GM21717 (cell line): ENCODE data around the gene GATAD2B.

Experiments
- ATAC-seq: cut with Tn5 transposase; IDR thresholded peaks from one replicate; pipeline ENCODE4 v1.9.1; 2021; ENCODE audit warnings: mild to moderate bottlenecking, moderate library complexity; ENCODE audit not compliant: unreplicated experiment

The GATAD2B gene

GRCh38 chr1:153951801-153952200 lies 29.0 kb upstream of the GATAD2B start:
- ATAC-seq = no peak

- ATAC-seq = no peak
Measured at GRCh38 chr1:153951183-153951582, 28.4 kb upstream of the GATAD2B start.

GRCh38 chr1:153946622-153947241 lies 24.0 kb upstream of the GATAD2B start, which contains the start of gene DENND4B:
DENND4B (minus strand) TSS chr1:153946718; CDS start chr1:153944374, 2,344 bp downstream.
- ATAC-seq = peak; percentile 50

DNA sequence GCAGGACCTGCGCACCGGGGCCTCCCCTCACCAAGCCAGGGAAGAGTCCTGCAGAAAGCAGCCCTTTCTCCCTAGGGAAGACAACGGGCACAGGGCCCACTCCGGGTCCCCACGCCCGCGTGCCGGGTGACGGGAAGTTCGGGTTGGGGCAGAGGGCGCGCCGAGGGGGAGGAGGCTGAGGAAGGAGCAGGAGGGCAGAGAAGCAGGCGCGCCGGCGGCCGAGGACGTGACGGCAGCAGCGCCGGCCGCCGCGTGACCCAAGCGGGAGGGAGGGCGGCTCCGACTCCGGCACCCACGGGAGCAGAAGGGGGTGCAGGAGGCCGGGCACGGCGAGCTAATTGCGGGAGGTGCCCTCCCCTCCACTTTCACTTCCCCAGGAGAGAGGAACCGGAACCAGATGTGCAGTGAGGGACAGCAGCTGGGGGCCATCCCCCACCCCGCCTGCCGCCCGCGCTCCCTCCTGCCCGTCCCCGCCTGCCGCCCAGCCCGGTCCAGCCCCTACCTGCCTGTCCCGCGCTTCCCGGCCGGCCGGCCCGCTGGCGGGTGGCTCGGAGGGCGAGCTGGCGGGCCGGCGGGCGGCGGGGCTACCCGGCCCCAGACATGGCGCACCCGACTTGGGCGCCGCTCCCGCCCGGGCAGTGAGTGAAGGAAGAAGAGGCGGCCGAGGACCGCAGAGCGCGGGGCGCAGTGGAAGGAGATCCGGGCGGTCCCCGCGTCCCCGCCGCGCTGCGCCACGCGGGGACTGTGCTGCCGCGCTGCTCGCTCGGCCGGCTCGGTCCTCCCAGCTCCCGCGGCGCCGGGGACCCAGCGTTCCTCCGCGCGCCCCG lies 23.2 kb upstream of the GATAD2B start:
- ATAC-seq = peak; percentile 58

- no peak for ATAC-seq
Measured at GRCh38 chr1:153945131-153945794, 22.5 kb upstream of the GATAD2B start.

- no peak for ATAC-seq
Measured at GRCh38 chr1:153944827-153945117, 22.0 kb upstream of the GATAD2B start.

DNA sequence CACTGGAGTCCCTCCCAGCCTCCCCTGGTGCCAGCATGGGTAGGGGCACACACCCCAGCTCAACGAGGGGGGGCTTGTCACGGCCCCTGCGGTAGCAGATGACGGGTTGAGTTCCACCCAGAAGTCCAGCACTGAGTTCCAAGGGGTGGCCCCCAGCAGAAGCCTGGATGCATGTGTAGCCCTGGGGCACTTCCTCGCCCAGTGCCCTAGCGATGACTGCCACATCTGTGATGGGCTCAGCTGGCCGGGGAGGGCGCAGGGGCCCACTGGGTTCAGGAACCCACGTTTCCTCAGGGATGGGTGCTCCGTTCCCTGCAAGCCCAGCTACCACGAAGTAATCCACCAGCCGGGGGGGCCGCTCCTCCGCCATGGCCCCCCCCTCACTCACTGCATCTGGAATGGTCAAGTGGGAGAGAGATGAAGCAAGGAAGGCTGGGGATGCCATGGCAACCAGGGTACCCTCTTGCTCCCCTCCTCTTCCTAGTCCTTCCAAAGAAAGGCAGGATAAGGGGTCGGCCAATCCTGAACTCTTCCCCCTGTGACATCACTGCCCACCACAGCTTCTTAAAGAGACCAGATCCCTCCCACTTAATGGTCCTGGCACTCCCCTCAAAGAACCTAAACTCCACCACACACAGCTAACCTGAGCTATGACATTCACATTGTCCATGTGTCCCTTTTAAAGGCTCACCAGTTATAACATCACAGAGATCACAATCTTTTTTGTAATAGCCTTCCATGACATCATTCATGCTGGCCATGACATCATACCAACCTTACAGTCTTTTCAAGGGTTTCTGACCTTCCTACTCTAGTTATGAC lies 21.4 kb upstream of the GATAD2B start:
- ATAC-seq = no peak

GRCh38 chr1:153942766-153943549 lies 20.2 kb upstream of the GATAD2B start:
- ATAC-seq = no peak

DNA sequence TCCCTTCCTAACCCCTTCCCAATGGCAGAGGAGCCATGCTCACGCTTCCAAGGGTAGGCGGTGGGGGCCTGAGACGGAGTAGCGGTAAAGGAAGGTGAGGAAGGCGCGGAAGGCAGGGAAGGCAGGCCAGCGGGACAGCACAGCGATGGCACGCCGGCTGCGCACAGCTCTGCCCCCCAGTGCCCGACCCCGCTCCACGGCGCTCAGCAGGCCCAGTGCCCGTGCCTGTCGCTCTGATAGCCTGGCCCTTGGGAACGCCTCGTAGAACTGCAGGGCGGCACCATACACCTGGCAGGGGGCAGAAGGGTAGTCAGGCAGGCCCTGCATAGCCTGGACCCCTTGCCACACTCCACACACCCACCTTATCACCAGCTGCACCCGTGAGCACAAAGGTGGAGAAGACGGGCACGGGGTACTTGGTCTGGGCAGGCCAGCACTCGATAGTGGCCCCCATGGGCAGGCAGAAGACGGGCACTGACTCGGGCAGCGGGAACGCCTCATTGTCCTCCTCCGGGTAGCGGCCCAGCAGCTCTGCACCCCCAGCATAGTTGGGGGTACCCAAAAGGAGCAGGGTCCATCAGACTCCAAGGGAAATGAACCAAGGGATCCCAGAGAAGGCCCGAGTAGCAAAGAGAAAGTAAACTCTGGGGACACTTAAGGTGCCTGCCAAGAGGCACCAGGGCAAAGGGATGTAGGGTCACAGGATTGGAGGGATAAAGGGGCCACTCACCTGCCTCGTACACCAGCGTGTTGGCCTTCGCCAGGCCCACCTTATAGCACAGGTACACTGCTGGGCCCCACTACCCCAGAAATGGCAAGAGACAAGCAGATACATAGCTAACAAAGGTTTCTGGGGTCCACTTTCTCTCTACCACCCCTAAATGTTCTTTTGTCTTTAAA lies 19.3 kb upstream of the GATAD2B start:
- ATAC-seq = no peak

- ATAC-seq = no peak
Measured at GRCh38 chr1:153940756-153941155, 18.0 kb upstream of the GATAD2B start.

DNA sequence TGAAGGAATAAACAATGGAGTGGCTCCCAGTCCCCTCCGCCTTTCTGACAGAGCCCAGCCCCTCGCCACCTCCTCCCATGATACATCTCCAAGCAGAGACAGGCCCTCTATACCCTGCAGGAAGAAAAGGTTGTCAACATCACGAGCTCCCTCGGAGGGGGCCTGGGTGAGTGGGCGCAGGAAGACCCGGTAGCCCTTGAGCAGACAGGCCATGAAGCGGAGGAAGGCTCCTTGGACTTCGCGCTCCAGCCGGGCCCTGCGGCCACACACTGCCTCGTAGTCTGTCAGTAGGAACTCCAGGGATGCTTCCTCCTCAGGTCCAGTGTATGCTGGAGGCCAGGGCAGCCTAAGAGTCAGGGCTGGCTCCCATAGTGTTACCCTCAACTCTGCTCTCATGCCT lies 16.7 kb upstream of the GATAD2B start:
- no peak for ATAC-seq

GRCh38 chr1:153938996-153939395 lies 16.2 kb upstream of the GATAD2B start:
- no peak for ATAC-seq

DNA sequence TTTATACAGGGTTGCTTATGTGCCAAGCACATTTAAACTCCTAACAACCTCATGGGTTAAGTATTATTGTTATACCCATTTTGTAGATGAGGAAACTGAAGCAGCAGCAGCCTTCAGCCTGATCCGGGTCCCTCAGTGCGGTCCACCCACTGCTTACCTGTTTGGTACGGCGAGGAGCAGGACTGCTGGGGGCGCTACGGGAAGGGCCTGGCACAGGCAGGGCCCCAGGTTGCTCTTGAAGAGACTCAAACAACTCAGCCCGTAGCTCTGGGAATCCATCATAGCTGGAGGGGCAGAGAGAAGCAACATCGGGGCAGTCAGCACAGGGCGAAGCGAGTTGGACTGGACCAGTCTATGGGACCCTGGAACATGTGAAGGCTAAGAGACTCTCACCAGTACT lies 14.6 kb upstream of the GATAD2B start:
- no peak for ATAC-seq

- no peak for ATAC-seq
Measured at GRCh38 chr1:153936011-153936802, 13.4 kb upstream of the GATAD2B start.

- no peak for ATAC-seq
Measured at GRCh38 chr1:153934746-153935145, 12.0 kb upstream of the GATAD2B start.

DNA sequence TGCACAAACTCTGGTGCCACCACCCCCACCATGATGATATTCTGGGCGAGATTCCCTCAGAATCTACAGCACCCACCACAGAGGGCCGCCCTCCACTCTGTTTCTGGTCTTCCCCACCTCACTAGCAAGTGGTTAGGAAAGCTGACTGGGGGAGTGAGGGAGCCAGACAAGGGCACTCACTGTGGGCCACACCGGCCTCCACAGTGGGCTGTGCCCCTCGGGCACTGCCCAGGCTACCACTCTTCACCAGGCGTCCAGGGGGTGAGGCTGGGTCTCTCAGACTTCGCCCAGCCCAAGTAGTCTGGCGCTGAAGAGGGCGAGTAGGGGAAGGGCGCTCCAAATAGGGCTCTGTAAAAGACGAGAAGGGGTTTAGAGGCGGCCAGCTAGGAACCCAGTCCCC lies 11.2 kb upstream of the GATAD2B start:
- no peak for ATAC-seq

DNA sequence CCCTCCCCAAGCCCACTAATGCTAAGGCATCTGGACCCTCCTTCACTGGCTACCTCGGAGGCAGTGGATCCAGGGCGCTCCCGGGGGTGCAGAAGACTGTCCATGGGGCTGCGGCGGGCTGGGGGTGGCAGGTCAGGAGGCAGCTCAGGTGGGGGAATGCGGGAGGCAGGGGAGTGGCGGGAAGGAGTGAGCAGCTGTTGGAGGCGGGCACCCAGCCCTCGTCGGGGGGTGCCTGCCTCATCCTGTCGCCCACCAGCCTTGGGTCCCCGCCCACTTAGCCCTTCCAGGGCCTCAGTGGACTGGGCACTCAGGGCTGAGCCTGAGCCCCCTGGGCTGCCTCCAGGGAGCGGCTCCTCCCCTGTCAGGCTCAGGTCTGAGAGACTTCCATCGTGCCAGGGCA lies 10.7 kb upstream of the GATAD2B start:
- ATAC-seq = no peak
